ENCODE data around the gene SIVA1. TPM values are rescaled to one million over a fixed set of nuclear protein-coding genes. Genes with fewer than 3 reads are reported as not detected.

The SIVA1 gene
- polyA plus RNA-seq, 1 of the 3 experiments (the other 2 are of a cell fraction), result 137 TPM

DNA sequence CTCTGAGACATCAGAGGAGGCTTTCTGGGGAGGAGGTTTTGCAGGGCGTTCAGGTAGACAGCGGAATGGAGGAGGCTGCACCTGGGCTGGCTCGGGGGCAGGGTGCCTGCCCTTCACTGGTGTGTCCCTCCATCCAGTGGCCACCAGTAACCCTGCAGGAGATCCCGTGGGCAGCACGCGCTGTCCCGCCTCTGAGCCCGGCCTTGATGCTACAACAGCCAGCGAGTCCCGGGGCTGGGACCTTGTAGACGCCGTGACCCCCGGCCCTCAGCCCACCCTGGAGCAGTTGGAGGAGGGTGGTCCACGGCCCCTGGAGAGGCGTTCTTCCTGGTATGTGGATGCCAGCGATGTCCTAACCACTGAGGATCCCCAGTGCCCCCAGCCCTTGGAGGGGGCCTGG lies 38.9 kb upstream of the SIVA1 start:
- Histone ChIP-seq H3K4me3 (ENCODE audit: low read depth in 2 of 2, low read length in 1 of 2) (no peak overlapping the region), H3K27ac (ENCODE audit: low read depth in 2 of 2, low read length in 1 of 2) (no peak overlapping the region), H3K9me3 (no peaks in the 10 kb centered on the region), H3K36me3 (replicated peaks in 1 of 2; ENCODE audit: control insufficient read depth in 1 of 2, insufficient read depth in 2 of 2, low read length in 1 of 2) (peaks cover 0 to 51% of the 10 kb centered on the region in 2 experiments), H2AFZ (ENCODE audit: low read depth) (no peak overlapping the region), H4K20me1 (ENCODE audit: insufficient read depth) (no peaks in the 10 kb centered on the region; the same call in 1 of the 2 replicates), H3K79me2 (ENCODE audit: insufficient read depth) (no peaks in the 10 kb centered on the region), H3K27me3 (ENCODE audit: insufficient read depth) (no peaks in the 10 kb centered on the region), H3F3A (replicated peaks; ENCODE audit: insufficient read depth) (no peaks in the 10 kb centered on the region), H3K4me1 (ENCODE audit: control insufficient read depth in 1 of 2, insufficient read depth in 2 of 2, low read depth in 1 of 2, low read length in 1 of 2) (peaks cover 0 to 8% of the 10 kb centered on the region in 2 experiments; a peak in 1 of 4 replicates), H3K9ac (no peak overlapping the region), H3K9me2 (no peaks in the 10 kb centered on the region), H3K4me2 (no peak overlapping the region)
- ChIA-PET POLR2A (no interaction called here), CTCF (no interaction called here)
- TF ChIP-seq FOXM1 (IDR thresholded peaks at IDR 0.05; ENCODE audit: low read depth) (no peak), JUND (IDR thresholded peaks at IDR 0.05) (no peak), NRF1 (IDR thresholded peaks at IDR 0.05; ENCODE audit: low read depth, low read length) (no peak), GATA2 (CRISPR knock-in tag; IDR thresholded peaks at IDR 0.05) (no peak), GABPA (IDR thresholded peaks at IDR 0.05; ENCODE audit: low read depth) (no peak), POLR2AphosphoS5 (IDR thresholded peaks at IDR 0.05; ENCODE audit: low read depth, low read length) (no peak)
- TF ChIP-seq, protein P1, sequence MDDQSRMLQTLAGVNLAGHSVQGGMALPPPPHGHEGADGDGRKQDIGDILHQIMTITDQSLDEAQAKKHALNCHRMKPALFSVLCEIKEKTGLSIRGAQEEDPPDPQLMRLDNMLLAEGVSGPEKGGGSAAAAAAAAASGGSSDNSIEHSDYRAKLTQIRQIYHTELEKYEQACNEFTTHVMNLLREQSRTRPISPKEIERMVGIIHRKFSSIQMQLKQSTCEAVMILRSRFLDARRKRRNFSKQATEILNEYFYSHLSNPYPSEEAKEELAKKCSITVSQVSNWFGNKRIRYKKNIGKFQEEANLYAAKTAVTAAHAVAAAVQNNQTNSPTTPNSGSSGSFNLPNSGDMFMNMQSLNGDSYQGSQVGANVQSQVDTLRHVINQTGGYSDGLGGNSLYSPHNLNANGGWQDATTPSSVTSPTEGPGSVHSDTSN (IDR thresholded peaks at IDR 0.05), result no peak
- TF ChIP-seq, protein P2, sequence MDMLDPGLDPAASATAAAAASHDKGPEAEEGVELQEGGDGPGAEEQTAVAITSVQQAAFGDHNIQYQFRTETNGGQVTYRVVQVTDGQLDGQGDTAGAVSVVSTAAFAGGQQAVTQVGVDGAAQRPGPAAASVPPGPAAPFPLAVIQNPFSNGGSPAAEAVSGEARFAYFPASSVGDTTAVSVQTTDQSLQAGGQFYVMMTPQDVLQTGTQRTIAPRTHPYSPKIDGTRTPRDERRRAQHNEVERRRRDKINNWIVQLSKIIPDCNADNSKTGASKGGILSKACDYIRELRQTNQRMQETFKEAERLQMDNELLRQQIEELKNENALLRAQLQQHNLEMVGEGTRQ (IDR thresholded peaks at IDR 0.05; ENCODE audit: borderline replicate concordance, low read depth, low read length), result no peak
- WGBS (ENCODE audit: low lambda C conversion rate), result 90% methylated on average over 4 of the region's 16 CpGs
- DNase-seq, result no peak

DNA sequence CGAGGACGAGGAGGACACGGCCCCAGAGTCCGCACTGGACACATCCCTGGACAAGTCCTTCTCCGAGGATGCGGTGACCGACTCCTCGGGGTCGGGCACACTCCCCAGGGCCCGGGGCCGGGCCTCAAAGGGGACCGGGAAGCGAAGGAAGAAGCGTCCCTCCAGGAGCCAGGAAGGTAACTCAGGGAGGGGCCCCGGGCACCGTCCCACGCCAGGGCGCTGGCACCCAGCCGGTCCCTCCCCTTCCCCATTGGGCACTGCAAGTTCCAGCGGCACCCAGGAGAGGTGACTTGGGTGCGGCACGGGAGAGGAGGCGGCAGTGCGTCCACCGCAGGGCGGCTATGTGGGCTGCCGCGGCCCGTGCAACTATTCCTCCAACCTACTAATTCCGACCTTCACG lies 38.3 kb upstream of the SIVA1 start:
- 98% methylated on average over 19 of the region's 31 CpGs for WGBS (ENCODE audit: low lambda C conversion rate)
- H3K27ac ChIP-seq (ENCODE audit: low read depth in 2 of 2, low read length in 1 of 2), result no peak overlapping the region
- H3K9ac ChIP-seq, result no peak overlapping the region
- H3K36me3 ChIP-seq (replicated peaks in 1 of 2; ENCODE audit: control insufficient read depth in 1 of 2, insufficient read depth in 2 of 2, low read length in 1 of 2), result peaks cover 0 to 53% of the 10 kb centered on the region in 2 experiments
- DNase-seq, result no peak
- H3K4me1 ChIP-seq (ENCODE audit: control insufficient read depth in 1 of 2, insufficient read depth in 2 of 2, low read depth in 1 of 2, low read length in 1 of 2), result peaks cover 0 to 13% of the 10 kb centered on the region in 2 experiments; a peak in 1 of 4 replicates
- CTCF ChIA-PET, result no interaction called here
- H3F3A ChIP-seq (replicated peaks; ENCODE audit: insufficient read depth), result no peaks in the 10 kb centered on the region
- POLR2A ChIA-PET, result no interaction called here
- no peak overlapping the region for H2AFZ ChIP-seq (ENCODE audit: low read depth)
- H3K9me3 ChIP-seq, result no peaks in the 10 kb centered on the region
- H3K27me3 ChIP-seq (ENCODE audit: insufficient read depth), result no peaks in the 10 kb centered on the region
- no peaks in the 10 kb centered on the region for H3K79me2 ChIP-seq (ENCODE audit: insufficient read depth)
- no peaks in the 10 kb centered on the region for H3K9me2 ChIP-seq
- H3K4me2 ChIP-seq, result no peak overlapping the region
- no peak overlapping the region for H3K4me3 ChIP-seq (ENCODE audit: low read depth in 2 of 2, low read length in 1 of 2)
- TF ChIP-seq POLR2AphosphoS5 (IDR thresholded peaks at IDR 0.05; ENCODE audit: low read depth, low read length) (no peak), SMC3 (IDR thresholded peaks at IDR 0.05; ENCODE audit: low read depth, low read length) (no peak), TAF1 (IDR thresholded peaks at IDR 0.05; ENCODE audit: borderline replicate concordance, low read depth, low read length) (no peak), CHD2 (IDR thresholded peaks at IDR 0.05; ENCODE audit: low read length, partially characterized antibody) (no peak), EZH2phosphoT487 (IDR thresholded peaks at IDR 0.05; ENCODE audit: borderline replicate concordance, low read depth) (no peak), RFX5 (IDR thresholded peaks at IDR 0.05; ENCODE audit: low read length) (no peak), FOSL2 (IDR thresholded peaks at IDR 0.05; ENCODE audit: borderline replicate concordance, low read depth) (no peak)
- TF ChIP-seq, protein P3, sequence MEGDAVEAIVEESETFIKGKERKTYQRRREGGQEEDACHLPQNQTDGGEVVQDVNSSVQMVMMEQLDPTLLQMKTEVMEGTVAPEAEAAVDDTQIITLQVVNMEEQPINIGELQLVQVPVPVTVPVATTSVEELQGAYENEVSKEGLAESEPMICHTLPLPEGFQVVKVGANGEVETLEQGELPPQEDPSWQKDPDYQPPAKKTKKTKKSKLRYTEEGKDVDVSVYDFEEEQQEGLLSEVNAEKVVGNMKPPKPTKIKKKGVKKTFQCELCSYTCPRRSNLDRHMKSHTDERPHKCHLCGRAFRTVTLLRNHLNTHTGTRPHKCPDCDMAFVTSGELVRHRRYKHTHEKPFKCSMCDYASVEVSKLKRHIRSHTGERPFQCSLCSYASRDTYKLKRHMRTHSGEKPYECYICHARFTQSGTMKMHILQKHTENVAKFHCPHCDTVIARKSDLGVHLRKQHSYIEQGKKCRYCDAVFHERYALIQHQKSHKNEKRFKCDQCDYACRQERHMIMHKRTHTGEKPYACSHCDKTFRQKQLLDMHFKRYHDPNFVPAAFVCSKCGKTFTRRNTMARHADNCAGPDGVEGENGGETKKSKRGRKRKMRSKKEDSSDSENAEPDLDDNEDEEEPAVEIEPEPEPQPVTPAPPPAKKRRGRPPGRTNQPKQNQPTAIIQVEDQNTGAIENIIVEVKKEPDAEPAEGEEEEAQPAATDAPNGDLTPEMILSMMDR (IDR thresholded peaks at IDR 0.05), result no peak
- no peaks in the 10 kb centered on the region for H4K20me1 ChIP-seq (ENCODE audit: insufficient read depth)
